ENCODE measurements around the gene RASSF1. TPM values are rescaled to one million over a fixed set of nuclear protein-coding genes. Genes with fewer than 3 reads are reported as not detected.

RASSF1 gene
- total RNA-seq, 1 donor from 2014 or later = 13.8 TPM

- DNase-seq (ENCODE audit: extremely low spot score, unreplicated experiment) = no peak
- Mint-ChIP-seq H3K27me3 (no peaks in the 10 kb centered on the region), H3K27ac (peak overlapping the region; percentile 21), H3K4me1 (ENCODE audit: unreplicated experiment) (peaks cover 16% of the 10 kb centered on the region), H3K4me3 (peak overlapping the region; percentile 95), H3K9me3 (no peaks in the 10 kb centered on the region), H3K36me3 (peaks cover 4% of the 10 kb centered on the region)
- TF ChIP-seq CTCF (conservative IDR thresholded peaks at IDR 0.05) = no peak
Measured at GRCh38 chr3:50327129-50327528, 13.5 kb downstream of the RASSF1 start.

DNA sequence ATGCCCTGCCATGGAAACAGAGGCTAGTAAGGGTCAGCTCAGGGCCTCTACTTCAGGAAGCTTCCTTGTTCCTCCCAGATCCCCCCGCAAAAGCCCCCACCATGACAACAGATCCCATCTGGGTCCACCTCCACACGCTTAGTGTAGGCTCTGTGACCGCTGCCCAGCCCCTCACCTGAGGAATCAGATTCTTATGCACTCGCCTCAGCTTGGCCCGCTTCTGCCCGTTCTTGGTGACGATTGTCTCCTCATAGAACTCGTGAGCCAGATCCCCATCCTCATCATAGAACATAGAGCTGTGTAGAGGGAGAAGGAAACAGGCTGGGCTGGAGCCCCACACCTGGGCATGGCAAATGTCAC lies 14.5 kb downstream of the RASSF1 start:
- Mint-ChIP-seq H3K9me3 (no peaks in the 10 kb centered on the region), H3K27ac (no peak overlapping the region), H3K4me3 (peak overlapping the region; percentile 60)

DNA sequence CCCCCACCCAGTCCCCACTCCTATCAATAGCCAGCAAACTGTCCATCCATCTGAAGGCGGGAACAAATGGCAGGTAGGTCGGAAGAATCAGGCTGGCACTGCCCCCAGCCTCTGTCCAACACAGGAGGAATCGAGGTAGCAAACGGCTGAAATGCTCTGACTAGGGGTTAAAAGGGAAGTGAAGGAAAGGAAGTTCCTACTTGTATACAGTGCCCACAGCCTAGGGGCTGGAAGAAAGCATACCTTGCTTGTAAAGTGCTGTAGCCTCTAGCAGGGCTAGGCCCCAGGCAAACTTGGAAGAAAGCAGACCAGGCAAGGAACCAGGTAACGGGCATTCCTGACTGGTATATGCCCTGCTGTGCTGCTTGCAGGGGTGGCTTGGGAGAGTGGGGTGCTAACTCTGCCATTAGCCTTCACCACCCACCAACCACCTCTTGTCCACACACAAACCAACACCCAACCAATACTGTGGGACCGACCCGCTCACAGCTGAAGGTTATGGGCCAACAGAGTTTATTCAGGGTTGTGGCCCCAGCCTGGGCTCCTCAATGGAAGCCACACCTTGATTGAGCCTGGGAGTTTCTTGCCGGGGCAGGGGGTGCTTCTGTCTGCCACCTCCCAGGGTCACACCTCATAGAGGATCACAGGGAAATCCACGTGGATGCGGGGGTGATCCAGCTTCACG lies 15.0 kb downstream of the RASSF1 start:
- H3K27me3 Mint-ChIP-seq = no peaks in the 10 kb centered on the region
- TF ChIP-seq CTCF (conservative IDR thresholded peaks at IDR 0.05) = no peak
- peaks cover 16% of the 10 kb centered on the region for H3K4me1 Mint-ChIP-seq (ENCODE audit: unreplicated experiment)
- H3K27ac Mint-ChIP-seq = no peak overlapping the region
- H3K36me3 Mint-ChIP-seq = peaks cover 4% of the 10 kb centered on the region
- H3K4me3 Mint-ChIP-seq = peak overlapping the region; percentile 75
- no peak for DNase-seq (ENCODE audit: extremely low spot score, unreplicated experiment)
- no peaks in the 10 kb centered on the region for H3K9me3 Mint-ChIP-seq

More for the DNA sequence above, 14.5 kb downstream of the RASSF1 start:
- H3K36me3 Mint-ChIP-seq = peaks cover 4% of the 10 kb centered on the region
- DNase-seq (ENCODE audit: extremely low spot score, unreplicated experiment) = no peak
- no peaks in the 10 kb centered on the region for H3K27me3 Mint-ChIP-seq
- no peak for TF ChIP-seq CTCF (conservative IDR thresholded peaks at IDR 0.05)
- peaks cover 16% of the 10 kb centered on the region for H3K4me1 Mint-ChIP-seq (ENCODE audit: unreplicated experiment)

- H3K36me3 Mint-ChIP-seq = peaks cover 4% of the 10 kb centered on the region
- TF ChIP-seq CTCF (conservative IDR thresholded peaks at IDR 0.05) = no peak
- DNase-seq (ENCODE audit: extremely low spot score, unreplicated experiment) = no peak
- no peaks in the 10 kb centered on the region for H3K27me3 Mint-ChIP-seq
- H3K4me1 Mint-ChIP-seq (ENCODE audit: unreplicated experiment) = peaks cover 19% of the 10 kb centered on the region
- H3K9me3 Mint-ChIP-seq = no peaks in the 10 kb centered on the region
- peak overlapping the region; percentile 86 for H3K27ac Mint-ChIP-seq
- H3K4me3 Mint-ChIP-seq = peak overlapping the region; percentile 75
Measured at GRCh38 chr3:50325113-50325480, 15.5 kb downstream of the RASSF1 start.

DNA sequence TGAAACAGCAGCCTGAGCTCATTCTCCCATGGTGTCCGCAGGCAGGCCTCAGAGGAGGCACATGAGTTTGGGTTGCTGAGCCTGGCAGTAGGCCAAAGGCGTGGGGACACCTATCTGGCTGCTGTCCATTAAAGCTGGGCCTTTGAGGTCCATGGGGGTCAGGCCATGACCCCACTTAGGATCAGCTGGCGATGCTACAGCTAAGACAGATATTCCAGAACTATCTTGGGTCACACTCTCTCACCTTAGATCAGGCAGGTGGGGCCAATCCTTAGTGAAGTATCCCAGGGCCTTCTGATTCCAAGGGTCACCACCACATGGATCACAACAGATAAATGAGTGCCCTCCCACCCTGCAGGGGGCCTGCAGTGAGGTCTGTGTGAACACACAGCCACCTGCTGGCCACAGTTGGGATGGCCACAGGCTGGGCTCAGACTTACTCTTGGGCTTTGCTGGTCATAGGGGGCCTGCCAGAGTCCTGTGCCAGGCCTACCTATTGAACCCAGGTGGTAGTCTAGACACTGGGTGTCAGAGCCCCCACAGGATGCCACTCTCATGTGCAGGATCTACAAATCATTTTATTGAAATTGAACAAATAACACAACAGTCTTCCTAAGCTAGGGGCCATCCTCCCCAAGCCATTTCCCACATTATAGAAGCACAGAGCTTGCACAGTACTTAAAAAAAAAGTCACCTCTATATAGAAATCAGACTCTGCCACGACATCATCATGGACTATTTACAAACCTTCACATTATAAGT lies 16.1 kb downstream of the RASSF1 start:
- Mint-ChIP-seq H3K27ac (peak overlapping the region; percentile 86), H3K4me1 (ENCODE audit: unreplicated experiment) (peaks cover 22% of the 10 kb centered on the region), H3K36me3 (peaks cover 4% of the 10 kb centered on the region), H3K27me3 (no peaks in the 10 kb centered on the region), H3K9me3 (no peaks in the 10 kb centered on the region), H3K4me3 (peak overlapping the region; percentile 75)
- DNase-seq (ENCODE audit: extremely low spot score, unreplicated experiment) = no peak
- TF ChIP-seq CTCF (conservative IDR thresholded peaks at IDR 0.05) = peak; percentile 86
